CD4-positive, alpha-beta T cell treated with Interleukin-17A for 1 hour (primary cell): ENCODE data around the gene MYBPC2.

Experiments used
- DNase-seq: peaks from one replicate; pipeline ENCODE4 v3.0.0-alpha.2; 2020

Gene MYBPC2

DNA sequence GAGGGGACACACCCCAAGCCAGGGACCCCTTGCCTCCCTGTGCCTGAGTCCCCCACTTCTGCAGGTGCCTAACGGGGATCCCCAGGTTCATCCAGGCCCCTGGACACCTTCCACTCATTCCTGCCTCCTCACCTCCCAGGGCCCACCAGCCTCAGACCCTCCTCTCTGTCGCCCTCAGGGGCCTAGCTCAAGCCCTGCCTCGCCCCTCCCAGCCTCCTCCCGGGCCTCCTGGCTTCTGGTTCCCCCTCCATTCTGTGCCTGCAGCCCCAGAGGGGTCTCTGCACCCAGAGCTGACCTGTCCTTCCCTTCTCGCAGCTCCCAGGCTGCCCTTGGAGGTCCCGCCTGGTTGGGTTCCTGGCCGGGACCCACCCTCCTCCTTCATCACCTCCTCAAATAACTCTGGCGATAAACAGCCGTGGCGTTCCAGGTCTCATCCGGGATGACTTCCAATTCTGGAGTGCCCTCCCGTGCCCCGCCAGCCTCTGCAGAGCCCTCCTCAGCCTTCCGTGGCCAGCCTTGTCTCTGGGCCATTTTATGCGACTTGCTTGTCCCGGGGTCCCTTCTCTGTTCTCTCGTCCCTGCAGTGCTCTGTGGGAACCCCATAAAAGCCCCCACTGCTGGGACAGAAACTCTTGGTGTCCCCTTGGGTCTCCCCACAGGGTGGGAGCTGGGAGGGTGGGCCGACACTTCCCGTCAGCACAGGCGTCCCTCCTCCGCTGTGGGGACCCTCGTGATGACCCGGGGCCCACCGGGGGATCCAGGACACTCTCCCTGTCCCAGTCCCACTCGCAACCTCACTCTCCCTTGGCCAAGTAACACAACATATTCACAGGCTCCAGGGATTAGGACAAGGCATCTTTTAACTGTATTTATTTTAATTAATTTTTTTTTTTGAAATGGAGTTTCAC, 69.1 kb downstream of the MYBPC2 start:
- DNase-seq = no peak

DNA sequence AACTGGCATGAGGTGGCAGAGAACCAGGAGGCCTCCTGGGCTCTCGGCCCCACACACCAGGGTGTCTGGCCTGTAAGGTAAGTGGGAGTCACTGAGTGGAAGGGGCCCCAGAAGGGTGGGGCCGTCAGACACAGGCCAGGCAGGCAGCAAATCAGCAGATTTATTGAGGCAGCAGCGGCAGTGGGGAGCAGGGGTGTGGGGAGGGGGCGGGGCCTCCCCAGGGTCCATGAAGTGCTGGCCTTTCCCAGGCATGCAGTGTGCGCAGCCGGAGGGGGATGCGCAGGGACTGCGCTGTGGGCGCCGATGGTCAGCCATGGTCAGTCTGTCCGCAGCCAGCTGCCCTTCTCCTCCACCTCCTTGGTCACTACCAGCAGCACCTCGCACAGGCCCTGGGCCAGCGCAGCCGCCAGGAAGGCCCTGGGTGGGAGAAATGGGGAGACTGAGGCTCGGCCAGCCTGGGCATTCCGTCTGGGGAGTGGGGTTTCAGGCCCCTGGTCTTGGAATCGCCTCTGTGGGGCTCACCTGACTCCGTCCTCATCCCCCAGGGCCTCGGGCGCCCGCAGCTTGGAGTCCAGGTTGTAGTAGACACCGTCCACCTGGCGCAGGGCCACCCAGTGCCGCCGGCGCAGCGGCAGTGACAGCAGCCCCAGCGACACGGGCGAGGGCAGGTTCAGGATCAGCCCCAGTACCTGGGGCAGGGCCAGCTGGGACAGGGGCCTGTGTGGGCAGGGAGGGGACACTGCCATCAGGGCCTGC, 73.3 kb downstream of the MYBPC2 start:
- no peak for DNase-seq

DNA sequence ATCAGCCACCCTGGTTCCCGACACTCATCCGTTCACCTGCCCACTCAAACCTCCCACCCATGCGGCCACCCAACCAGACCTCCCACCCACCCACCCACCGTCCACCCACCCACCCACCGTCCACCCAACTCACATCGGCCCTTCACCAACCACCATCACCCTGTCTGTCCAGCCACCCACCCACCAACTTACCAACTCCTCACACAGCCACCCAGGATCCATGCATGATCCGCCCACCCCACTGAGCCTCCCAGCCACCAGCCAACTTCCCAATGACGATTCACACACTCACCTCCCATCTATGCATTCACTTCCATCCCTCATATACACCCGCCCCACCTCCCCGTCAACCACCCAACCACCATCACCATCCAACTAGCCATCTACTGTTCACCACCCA, 74.0 kb downstream of the MYBPC2 start:
- DNase-seq = no peak

DNA sequence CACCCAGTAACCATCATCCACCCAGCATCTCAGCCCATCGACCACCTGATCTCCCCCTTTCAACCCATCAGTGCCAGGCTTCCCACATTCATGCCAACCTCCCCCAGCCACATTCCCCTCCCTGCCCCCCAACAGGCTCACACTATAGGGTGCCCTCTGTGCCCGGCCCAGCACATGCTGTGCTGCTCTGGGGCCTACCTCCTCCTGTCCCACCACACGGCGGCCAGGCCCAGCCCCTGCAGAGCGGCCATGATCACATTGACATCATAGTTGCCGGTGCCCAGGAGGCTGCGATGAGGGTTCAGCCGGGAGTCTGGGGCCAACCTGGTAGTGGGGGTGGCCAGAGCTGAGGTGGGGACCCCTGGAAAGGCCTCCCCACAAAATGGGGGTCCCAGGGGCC, 74.7 kb downstream of the MYBPC2 start:
- DNase-seq = no peak

DNA sequence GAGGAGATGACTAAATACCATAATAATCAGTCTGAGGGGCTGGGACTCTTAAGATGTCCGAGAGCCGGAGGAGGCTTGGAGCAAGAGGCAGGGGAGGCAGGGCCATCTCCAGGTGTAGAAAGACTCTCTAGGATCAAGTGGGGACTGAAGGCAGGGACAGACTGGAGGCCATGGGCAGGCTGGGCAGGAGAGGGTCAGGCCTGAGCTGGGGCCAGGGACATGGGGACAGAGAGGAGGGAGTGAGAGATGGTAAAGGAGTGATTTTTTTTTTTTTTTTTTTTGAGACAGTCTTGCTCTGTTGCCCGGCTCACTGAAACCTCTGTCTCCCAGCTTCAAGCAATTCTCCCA, 76.1 kb downstream of the MYBPC2 start:
- no peak for DNase-seq

DNA sequence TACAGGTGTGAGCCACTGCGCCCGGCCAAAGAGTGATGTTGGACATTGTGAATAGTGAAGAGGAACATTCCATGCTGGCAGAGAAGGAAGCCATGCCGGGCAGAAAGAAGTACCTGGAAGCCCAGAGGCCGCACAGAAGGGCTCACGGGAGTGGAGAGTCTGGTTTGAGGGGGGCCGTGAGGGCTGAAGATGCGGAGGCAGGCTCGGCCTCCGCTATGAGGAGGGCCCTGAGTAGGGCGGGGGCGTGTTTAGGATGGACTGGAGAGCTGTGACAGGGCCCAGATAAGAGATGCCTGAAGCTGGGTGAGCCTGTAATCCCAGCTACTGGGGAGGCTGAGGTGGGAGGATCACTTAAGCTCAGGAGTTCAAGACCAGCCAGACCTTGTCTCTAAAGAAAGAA, 76.7 kb downstream of the MYBPC2 start:
- DNase-seq = no peak

DNA sequence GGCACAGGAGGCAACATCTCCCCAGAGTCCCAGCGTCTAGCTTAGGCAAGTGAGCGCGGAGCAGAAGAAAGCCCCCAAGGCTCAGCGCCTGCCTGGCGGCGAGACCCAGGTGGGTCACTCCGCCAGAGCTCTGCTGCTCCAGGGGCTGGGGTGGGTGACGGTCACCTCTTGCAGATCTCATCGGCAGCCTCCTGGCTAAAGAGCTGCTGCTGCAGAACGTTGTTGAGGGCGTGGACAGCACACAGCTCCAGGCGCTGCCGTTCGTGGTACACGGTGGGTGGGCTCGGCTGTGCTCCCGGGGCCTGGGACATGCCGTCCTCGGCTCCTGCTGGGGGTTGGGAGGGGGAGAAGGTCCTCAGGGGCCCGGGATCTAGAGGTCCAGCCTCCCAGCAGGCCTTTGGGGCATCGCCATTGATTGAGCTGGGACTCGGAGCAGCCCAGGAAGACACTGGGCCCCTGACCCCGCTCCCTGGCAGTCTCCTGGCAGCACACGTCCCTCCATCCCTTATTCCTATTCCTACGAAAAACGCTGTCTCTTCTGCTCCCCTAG, 77.5 kb downstream of the MYBPC2 start:
- no peak for DNase-seq

DNA sequence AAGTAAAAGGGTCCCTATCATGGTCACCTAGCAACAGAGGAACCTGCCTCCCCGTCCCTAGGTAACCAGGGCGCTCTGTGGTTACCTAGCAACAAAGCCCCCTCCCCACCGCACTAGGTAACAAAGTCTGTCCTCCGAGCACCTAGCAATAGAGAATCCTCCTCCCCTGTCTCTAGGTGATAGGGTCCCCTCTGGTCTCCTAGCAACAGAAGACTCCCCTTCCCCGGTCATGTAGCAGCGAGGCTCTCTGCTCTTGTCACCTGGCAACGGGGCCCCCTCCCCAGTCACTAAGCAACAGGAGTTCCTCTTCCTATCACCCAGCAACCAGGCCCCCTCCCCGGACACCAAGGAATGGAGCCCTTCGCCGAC, 78.0 kb downstream of the MYBPC2 start:
- no peak for DNase-seq

DNA sequence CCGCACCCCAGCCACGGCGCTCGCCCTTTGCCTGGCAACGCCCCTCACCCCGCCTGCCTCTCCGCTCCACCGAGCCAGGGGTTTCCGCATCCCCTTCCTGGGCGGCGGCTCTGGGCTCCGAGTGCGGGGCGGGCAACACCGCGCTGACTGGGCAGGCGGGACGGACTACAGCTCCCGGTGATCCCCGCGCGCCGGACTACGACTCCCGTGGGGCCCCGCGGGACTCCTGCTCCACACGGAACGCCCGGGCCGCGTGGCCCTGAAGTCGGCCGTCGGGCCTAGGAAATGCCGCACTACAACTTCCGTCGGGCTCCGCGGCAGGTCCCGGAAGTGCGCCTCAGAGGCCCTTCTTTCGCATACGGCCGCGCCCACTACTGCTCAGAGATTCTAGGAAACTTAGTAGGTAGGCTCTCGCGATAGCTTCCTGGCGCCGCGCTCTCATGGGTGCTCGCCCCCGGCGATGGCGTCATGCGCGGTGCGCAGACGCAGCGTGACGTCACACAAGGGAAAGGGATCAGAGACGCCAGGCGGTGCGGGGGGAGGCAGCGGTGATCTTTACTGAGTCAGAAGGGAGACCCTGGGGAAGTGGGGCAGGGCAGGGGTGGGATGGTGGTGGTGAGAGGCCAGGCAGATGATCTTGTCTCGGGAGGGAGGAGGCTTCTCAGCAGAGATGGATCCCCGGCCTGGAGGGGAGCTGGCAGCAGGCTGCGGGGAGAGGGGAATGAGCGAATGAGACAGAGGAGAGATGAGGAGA, 78.6 kb downstream of the MYBPC2 start, which contains the start of gene JOSD2:
Gene JOSD2 (minus strand): TSS at position 123 of the 754 bp plus-strand sequence. CDS start 760 bp downstream, outside the sequence.
- DNase-seq = peak; percentile 99

DNA sequence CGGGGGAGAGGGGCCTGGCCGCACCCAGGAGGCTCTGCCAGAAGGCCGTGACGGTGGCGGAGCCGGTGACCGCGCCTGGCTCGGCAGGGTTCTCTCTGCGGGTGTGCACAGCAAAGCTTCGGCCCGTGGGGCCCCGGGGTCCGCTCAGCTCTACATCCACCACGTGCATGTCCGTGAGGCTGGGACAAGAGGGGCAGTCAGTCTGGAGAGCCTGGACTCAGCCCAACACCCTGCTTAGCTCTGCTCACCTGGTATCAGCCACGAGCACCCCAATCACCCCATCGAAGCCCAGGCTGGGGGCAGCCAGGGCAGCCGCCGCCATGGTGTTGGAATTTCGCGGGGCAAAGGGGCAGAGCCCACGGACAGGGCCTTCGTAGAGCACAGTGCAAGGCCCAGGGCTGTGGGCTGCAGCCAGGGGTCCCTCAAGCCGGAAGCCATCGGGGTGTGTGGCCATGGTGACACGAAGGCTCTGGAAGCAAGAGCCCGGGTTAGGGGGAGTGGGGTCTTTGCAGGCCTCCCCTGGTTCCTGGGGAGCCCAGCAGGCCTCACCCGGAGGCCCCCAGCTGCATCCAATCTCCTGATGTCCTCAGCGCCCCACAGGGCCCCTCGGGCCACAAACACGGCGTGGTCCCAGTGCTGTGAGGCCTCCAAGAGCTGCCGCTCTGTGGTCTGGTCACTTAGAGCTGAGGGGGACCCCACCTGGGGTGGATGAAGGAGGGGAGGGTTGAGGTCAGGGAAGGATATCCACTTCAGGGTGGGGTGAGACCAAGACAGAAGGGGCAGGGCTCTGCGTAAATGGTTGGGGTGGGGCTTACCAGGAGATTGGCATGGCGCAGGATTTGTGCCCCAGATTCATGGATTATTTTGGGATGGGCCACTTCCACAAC, 79.7 kb downstream of the MYBPC2 start:
- DNase-seq = no peak

DNA sequence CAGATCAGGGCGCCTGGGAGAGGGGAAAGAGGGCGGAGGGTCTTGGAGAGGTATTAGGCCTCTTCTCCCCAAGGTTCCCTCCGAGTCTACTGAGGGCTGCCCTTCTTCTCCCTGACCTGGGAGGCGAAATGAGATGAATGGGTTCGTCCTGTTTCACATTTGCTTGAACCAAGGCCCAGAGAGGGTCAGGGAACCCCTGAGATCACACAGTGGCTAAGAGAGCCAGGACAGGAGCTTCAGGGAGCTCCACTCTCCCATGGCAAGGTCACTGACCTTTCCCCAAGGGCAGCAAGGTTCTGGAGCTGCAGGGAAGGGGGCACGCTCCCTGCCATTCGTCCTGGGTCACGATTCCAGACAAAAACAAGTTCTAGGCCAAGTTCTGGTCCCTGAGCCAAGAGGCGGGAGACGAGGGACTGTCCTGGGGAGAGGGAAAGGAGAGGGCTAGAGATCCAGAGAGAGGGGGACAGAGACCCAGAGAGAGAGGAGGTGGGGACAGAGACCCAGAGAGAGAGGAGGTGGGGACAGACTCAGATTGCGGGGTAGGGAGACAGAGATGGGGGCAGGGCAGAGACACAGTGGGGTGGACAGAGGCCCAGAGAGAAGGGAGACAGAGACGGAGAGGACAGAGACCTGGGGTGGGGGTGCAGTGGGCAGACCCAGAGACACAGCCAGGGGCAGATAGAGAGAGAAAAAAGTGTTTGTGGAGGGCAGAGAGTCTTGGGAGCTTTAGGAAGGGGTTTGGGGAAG, 80.5 kb downstream of the MYBPC2 start:
- DNase-seq = no peak

DNA sequence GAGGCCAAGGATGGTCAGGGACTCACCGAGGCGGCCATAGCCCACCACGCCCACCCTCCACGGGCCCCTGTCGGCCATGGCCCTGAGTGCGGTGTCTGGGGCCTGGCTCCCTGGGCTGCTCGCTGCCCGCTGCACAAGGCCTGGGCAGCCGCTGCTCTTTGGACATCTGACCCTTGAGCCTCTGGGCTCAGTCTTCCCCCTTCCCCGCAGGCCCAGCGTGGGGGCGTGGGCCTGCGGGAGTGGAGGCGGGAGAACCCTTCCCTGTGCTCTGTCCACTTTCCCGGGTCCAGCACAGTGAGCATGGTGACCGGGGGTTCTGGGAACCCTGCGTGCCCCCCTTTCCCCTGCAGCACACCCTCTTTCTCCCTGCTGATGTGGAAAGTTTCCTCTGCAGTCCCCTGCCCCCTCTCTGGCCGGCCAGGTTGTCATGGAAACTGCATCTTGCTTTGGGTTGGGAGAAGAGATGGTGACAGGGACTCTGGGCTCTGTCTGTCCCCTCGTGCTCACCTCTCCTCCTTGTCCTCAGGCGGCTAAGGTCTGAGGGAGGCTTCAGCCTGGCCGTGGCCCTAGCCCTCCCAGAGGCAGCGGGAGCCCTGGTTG, 81.2 kb downstream of the MYBPC2 start, which contains the start of gene ASPDH:
Gene ASPDH (minus strand): TSS at position 168 of the 600 bp plus-strand sequence. CDS start 90 bp downstream, at position 78.
- DNase-seq = no peak

DNA sequence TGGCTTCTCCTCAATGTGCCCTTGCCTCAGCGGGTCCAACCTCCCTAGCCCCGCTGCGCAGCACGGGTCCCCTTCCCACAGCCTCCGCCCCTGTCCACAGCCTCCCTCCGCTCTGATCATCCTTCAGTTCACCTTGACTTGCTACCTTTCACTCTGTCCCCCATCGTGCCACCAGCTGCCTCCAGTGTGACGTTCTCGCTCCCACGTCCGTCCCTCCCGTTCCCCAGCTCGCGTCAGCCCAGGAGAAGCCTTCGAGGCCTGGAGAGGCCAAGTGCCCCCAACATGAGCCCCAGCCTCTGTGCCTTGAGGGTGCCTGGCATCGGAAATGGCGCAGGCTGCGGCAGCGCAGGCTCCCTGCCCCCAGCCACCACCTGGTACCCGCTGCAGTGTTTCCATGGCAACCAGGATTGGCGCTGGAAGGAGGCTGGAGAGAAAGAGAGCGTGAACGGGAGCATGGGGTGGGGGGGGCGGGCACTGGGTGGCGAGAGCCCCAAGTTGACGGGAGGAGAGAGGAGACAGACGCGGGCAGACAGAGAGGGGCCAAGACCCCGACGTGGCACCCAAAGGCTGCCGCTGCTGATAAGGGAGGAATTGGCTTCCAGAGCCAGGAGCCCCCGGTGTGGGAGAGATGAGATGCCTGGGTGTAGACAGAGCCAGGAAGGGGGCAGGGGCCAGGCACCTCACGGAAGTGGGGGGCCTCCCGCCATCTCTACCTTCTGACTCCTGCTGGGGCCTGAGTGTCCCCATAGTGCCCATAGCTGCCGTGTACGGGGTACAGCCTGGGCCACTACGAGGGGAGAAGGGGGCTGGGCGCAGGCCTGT, 81.9 kb downstream of the MYBPC2 start:
- no peak for DNase-seq

DNA sequence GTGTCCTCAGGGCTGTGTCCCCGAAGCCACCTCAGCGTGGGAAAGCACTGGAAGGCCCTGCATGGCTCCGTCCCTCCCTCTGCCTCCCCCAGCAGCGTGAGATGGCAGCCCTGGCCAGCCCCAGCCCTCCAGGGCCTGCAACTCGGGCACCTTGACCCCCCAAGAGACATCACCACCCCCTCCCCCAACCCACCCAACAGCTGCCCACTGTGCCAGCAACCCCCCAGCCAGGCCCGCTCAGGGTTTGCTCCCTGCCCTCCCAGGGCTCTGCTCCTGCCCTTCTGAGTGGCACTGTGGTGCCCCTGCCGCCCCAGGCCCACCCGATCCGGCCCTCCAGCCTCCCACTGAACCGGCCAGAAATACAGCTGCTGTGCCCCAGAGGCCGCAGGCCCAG, 82.5 kb downstream of the MYBPC2 start:
- DNase-seq = no peak
